Caco-2 (cell line): ENCODE results near the gene MSLN. TPM values are rescaled to one million over a fixed set of nuclear protein-coding genes. Genes with fewer than 3 reads are reported as not detected.

Source experiments
- BruUV-seq: library from RNA; stranded (reverse); fragments of 400-500 nt; replicated peaks from 2 replicates; lab custom pipeline; 2021; lab: Mats Ljungman, UMichigan
- CTCF ChIA-PET: fragments of 300-600 bp; sonication (Branson Sonifier 250); formaldehyde crosslinking; loops from one replicate; lab custom pipeline; 2022; ENCODE audit warnings: antibody characterized with exemption; lab: Charles Lee
- POLR2A ChIA-PET: fragments of 300-600 bp; sonication (Branson Sonifier 250); formaldehyde crosslinking; loops from one replicate; lab custom pipeline; 2022; ENCODE audit warnings: antibody characterized with exemption; lab: Charles Lee
- DNase-seq, 2 experiments: peaks; one replicate each; pipeline versions ENCODE4 v3.0.0 to v3.0.0-alpha.2; 2020 to 2022
- H3K27me3 ChIP-seq: replicated peaks from 2 replicates; pipeline ENCODE4 v1.6.0; 2011; ENCODE audit warnings: low read length; ENCODE audit not compliant: control insufficient read depth, insufficient read depth
- H3K36me3 ChIP-seq: 2 replicates; pipeline ENCODE4 v1.5.1; 2011; ENCODE audit warnings: low read length; ENCODE audit not compliant: control insufficient read depth, insufficient read depth
- H3K4me1 ChIP-seq: fragments of 250-450 bp; sonication (Bioruptor Pico); 2 replicates; pipeline ENCODE4 v1.5.1; 2020; ENCODE audit warnings: mild to moderate bottlenecking
- H3K4me3 ChIP-seq: 2 replicates; pipeline ENCODE4 v1.5.1; 2011; ENCODE audit warnings: low read depth, mild to moderate bottlenecking, control low read depth, low read length
- H3K9me3 ChIP-seq: fragments of 250-450 bp; sonication (Bioruptor Pico); 2 replicates; pipeline ENCODE4 v1.5.1; 2020; ENCODE audit warnings: mild to moderate bottlenecking, moderate library complexity
- H3K27ac Mint-ChIP-seq: one replicate; pipeline ENCODE4 v1.8.0; 2022; ENCODE audit warnings: mixed read lengths; ENCODE audit not compliant: unreplicated experiment
- H3K27me3 Mint-ChIP-seq: one replicate; pipeline ENCODE4 v1.8.0; 2022; ENCODE audit warnings: mixed read lengths; ENCODE audit not compliant: insufficient read depth, unreplicated experiment
- H3K36me3 Mint-ChIP-seq: one replicate; pipeline ENCODE4 v1.8.0; 2022; ENCODE audit warnings: mild to moderate bottlenecking, mixed read lengths; ENCODE audit not compliant: insufficient read depth, unreplicated experiment
- H3K4me1 Mint-ChIP-seq: one replicate; pipeline ENCODE4 v1.8.0; 2022; ENCODE audit warnings: low read depth, mixed read lengths; ENCODE audit not compliant: unreplicated experiment
- H3K4me3 Mint-ChIP-seq: one replicate; pipeline ENCODE4 v1.8.0; 2022; ENCODE audit warnings: mild to moderate bottlenecking, moderate library complexity, mixed read lengths; ENCODE audit not compliant: unreplicated experiment
- H3K9me3 Mint-ChIP-seq: one replicate; pipeline ENCODE4 v1.8.0; 2022; ENCODE audit warnings: mixed read lengths; ENCODE audit not compliant: unreplicated experiment
- CTCF ChIP-seq, 2 experiments: fragments of 200-600 bp in 1 of 2; IDR thresholded peaks; 1 replicate in 1 of 2; 2 replicates in 1 of 2; pipeline versions ENCODE4 v1.5.1 to v1.8.0; 2011 to 2022; ENCODE audit warnings: antibody characterized with exemption in 1 of 2, control low read depth in 1 of 2, inconsistent platforms in 1 of 2, low read depth in 1 of 2, low read length in 1 of 2, mild to moderate bottlenecking in 1 of 2, moderate library complexity in 1 of 2; ENCODE audit not compliant: insufficient read depth in 1 of 2, severe bottlenecking in 1 of 2, unreplicated experiment in 1 of 2
- intact Hi-C: fragments of 100-400 bp; cut with micrococcal nuclease; formaldehyde crosslinking; loops from one replicate; pipeline ENCODE4 v1.10.0; 2022; ENCODE audit not compliant: unreplicated experiment
- total RNA-seq: library from RNA; stranded (reverse); gene quantifications from 2 replicates; pipeline ENCODE4 v1.2.3, GENCODE V29; 2022

The MSLN gene
- total RNA-seq, 1 experiment from 2014 or later: 0.36 TPM

- H3K9me3 ChIP-seq: no peaks in the 10 kb centered on the region
- intact Hi-C loops: no loop called here
- TF ChIP-seq CTCF (IDR thresholded peaks at IDR 0.05; ENCODE audit: insufficient read depth in 1 of 2, low read depth in 1 of 2, low read length in 1 of 2, severe bottlenecking in 1 of 2, unreplicated experiment in 1 of 2): no peak
- no peak for DNase-seq
- peaks cover 9% of the 10 kb centered on the region for H3K4me1 ChIP-seq
- H3K27me3 Mint-ChIP-seq: no peaks in the 10 kb centered on the region
- no TSS peak for BruUV-seq
- ChIA-PET CTCF (interaction anchor here (0.6 kb wide), 3 partner anchors 31 to 76 kb away, joined by 3 to 12 read pairs (median 6); no protein-coding TSS in a partner anchor), POLR2A (interaction anchor here (0.5 to 0.8 kb wide), 2 partner anchors 13 to 42 kb away, joined by 3 to 4 read pairs; partner anchors contain the start of genes CHTF18 and RPUSD1)
- no peak overlapping the region for H3K27ac Mint-ChIP-seq
- no peaks in the 10 kb centered on the region for H3K36me3 ChIP-seq
- no peaks in the 10 kb centered on the region for H3K27me3 ChIP-seq
- peaks cover 37% of the 10 kb centered on the region for H3K36me3 Mint-ChIP-seq
- no peak overlapping the region for H3K4me3 ChIP-seq
- no peaks in the 10 kb centered on the region for H3K9me3 Mint-ChIP-seq
- no peak overlapping the region for H3K4me3 Mint-ChIP-seq
- H3K4me1 Mint-ChIP-seq: no peaks in the 10 kb centered on the region
Observed at GRCh38 chr16:800834-801511, 40.4 kb downstream of the MSLN start.

GRCh38 chr16:801584-802363 lies 41.2 kb downstream of the MSLN start:
- CTCF ChIA-PET: no interaction called here
- DNase-seq: no peak
- Mint-ChIP-seq H3K4me1 (no peaks in the 10 kb centered on the region), H3K4me3 (no peak overlapping the region), H3K36me3 (peaks cover 29% of the 10 kb centered on the region), H3K9me3 (no peaks in the 10 kb centered on the region), H3K27me3 (no peaks in the 10 kb centered on the region), H3K27ac (no peak overlapping the region)
- Histone ChIP-seq H3K36me3 (no peaks in the 10 kb centered on the region), H3K9me3 (no peaks in the 10 kb centered on the region), H3K4me1 (peaks cover 9% of the 10 kb centered on the region), H3K27me3 (no peaks in the 10 kb centered on the region), H3K4me3 (no peak overlapping the region)
- POLR2A ChIA-PET: interaction anchor here (0.8 kb wide), 1 partner anchor 13 kb away, joined by 3 read pairs; the partner anchor contains the start of genes CHTF18 and RPUSD1
- intact Hi-C loops: no loop called here
- no TSS peak for BruUV-seq
- no peak for TF ChIP-seq CTCF (IDR thresholded peaks at IDR 0.05; ENCODE audit: insufficient read depth in 1 of 2, low read depth in 1 of 2, low read length in 1 of 2, severe bottlenecking in 1 of 2, unreplicated experiment in 1 of 2)

- H3K27me3 Mint-ChIP-seq: no peaks in the 10 kb centered on the region
- CTCF ChIA-PET: no interaction called here
- TF ChIP-seq CTCF (IDR thresholded peaks at IDR 0.05; ENCODE audit: insufficient read depth in 1 of 2, low read depth in 1 of 2, low read length in 1 of 2, severe bottlenecking in 1 of 2, unreplicated experiment in 1 of 2): no peak
Observed at GRCh38 chr16:802461-802860, 41.9 kb downstream of the MSLN start.

More at GRCh38 chr16:802461-802860, 41.9 kb downstream of the MSLN start:
- Mint-ChIP-seq H3K9me3 (no peaks in the 10 kb centered on the region), H3K36me3 (peaks cover 28% of the 10 kb centered on the region), H3K4me1 (no peaks in the 10 kb centered on the region), H3K4me3 (no peak overlapping the region), H3K27ac (no peak overlapping the region)
- no peak for DNase-seq
- POLR2A ChIA-PET: interaction anchor here (2.1 kb wide), 1 partner anchor 14 kb away, joined by 8 read pairs; the partner anchor contains the start of genes CHTF18 and RPUSD1
- Histone ChIP-seq H3K9me3 (no peaks in the 10 kb centered on the region), H3K36me3 (no peaks in the 10 kb centered on the region), H3K27me3 (no peaks in the 10 kb centered on the region), H3K4me3 (no peak overlapping the region), H3K4me1 (peaks cover 9% of the 10 kb centered on the region)
- no TSS peak for BruUV-seq
- intact Hi-C loops: no loop called here
